Keratinocyte (primary cell): ENCODE data around the gene GIPC1. TPM values are rescaled to one million over a fixed set of nuclear protein-coding genes. Genes with fewer than 3 reads are reported as not detected.

Source experiments
- DNase-seq: peaks from one replicate; pipeline ENCODE4 v3.0.0-alpha.2; 2011; ENCODE audit warnings: low read depth, missing footprints, low spot score
- FAIRE-seq: peaks from 2 replicates; lab custom pipeline; 2011; peaks lifted over from hg19 to GRCh38; lab: Jason Lieb, UNC
- H2AFZ ChIP-seq: 2 replicates; pipeline ENCODE4 v1.6.0; 2012; ENCODE audit warnings: low read length, control low read depth, inconsistent platforms; ENCODE audit not compliant: control insufficient read depth
- H3K27ac ChIP-seq: 2 replicates; pipeline ENCODE4 v1.5.1; 2011; ENCODE audit warnings: low read length; ENCODE audit not compliant: control insufficient read depth, insufficient read depth
- H3K27me3 ChIP-seq: 3 replicates; pipeline ENCODE4 v1.6.0; 2011; ENCODE audit warnings: low read length; ENCODE audit not compliant: control insufficient read depth, insufficient read depth; ENCODE audit errors: extremely low read depth
- H3K36me3 ChIP-seq, 2 experiments: 2 replicates in 1 of 2; 3 replicates in 1 of 2; pipeline ENCODE4 v1.5.1; 2011; ENCODE audit warnings: low read length in 2 of 2, mild to moderate bottlenecking in 1 of 2; ENCODE audit not compliant: control insufficient read depth in 2 of 2, insufficient read depth in 2 of 2; ENCODE audit errors: extremely low read depth in 1 of 2
- H3K4me1 ChIP-seq: 3 replicates; pipeline ENCODE4 v1.5.1; 2011; ENCODE audit warnings: low read length; ENCODE audit not compliant: control insufficient read depth, insufficient read depth; ENCODE audit errors: extremely low read depth
- H3K4me2 ChIP-seq: 3 replicates; pipeline ENCODE4 v1.6.0; 2011; ENCODE audit warnings: low read depth, low read length; ENCODE audit not compliant: control insufficient read depth, insufficient read depth; ENCODE audit errors: extremely low read depth
- H3K4me3 ChIP-seq, 3 experiments: fragments of 200-600 bp in 1 of 3; sonication (generic) in 1 of 3; 2 replicates in 2 of 3; 3 replicates in 1 of 3; pipeline ENCODE4 v1.5.1; 2011 to 2016; ENCODE audit warnings: low read length in 3 of 3, mild to moderate bottlenecking in 3 of 3, control low read depth in 2 of 3, inconsistent platforms in 1 of 3, low read depth in 1 of 3, mixed read lengths in 1 of 3, mixed run types in 1 of 3, moderate library complexity in 1 of 3; ENCODE audit not compliant: control insufficient read depth in 2 of 3, insufficient read depth in 2 of 3; ENCODE audit errors: extremely low read depth in 1 of 3
- H3K79me2 ChIP-seq: 2 replicates; pipeline ENCODE4 v1.6.0; 2012; ENCODE audit warnings: low read length; ENCODE audit not compliant: control insufficient read depth, insufficient read depth
- H3K9ac ChIP-seq: 3 replicates; pipeline ENCODE4 v1.6.0; 2011; ENCODE audit warnings: low read length; ENCODE audit not compliant: control insufficient read depth, insufficient read depth; ENCODE audit errors: extremely low read depth
- H3K9me1 ChIP-seq: 3 replicates; pipeline ENCODE4 v1.6.0; 2011; ENCODE audit warnings: low read length; ENCODE audit not compliant: control insufficient read depth, insufficient read depth; ENCODE audit errors: extremely low read depth
- H3K9me3 ChIP-seq: 2 replicates; pipeline ENCODE4 v1.5.1; 2012; ENCODE audit warnings: low read depth, low read length; ENCODE audit not compliant: control insufficient read depth
- H4K20me1 ChIP-seq: 3 replicates; pipeline ENCODE4 v1.6.0; 2011; ENCODE audit warnings: low read length; ENCODE audit not compliant: control insufficient read depth, insufficient read depth; ENCODE audit errors: extremely low read depth
- CTCF ChIP-seq, 3 experiments: IDR thresholded peaks in 1 of 3; conservative IDR thresholded peaks in 1 of 3; optimal IDR thresholded peaks in 1 of 3; 2 replicates in 2 of 3; 3 replicates in 1 of 3; pipeline versions ENCODE3 to v1.5.1; 2011; ENCODE audit warnings: low read length in 3 of 3, mild to moderate bottlenecking in 3 of 3, moderate library complexity in 2 of 3, control low read depth in 1 of 3, inconsistent platforms in 1 of 3; ENCODE audit not compliant: insufficient read depth in 2 of 3; ENCODE audit errors: extremely low read depth in 1 of 3
- EZH2 ChIP-seq: IDR thresholded peaks from one replicate; pipeline ENCODE4 v1.6.1; 2012; ENCODE audit warnings: inconsistent platforms, mild to moderate bottlenecking, low read length, moderate library complexity
- dilution Hi-C: fragments of 300-500 bp; cut with MboI; formaldehyde crosslinking; loops from one replicate; pipeline ENCODE4 v1.7.0; 2020; ENCODE audit warnings: low sequenced_read_pairs; ENCODE audit not compliant: extremely low pct_ligation_motif_present
- polyA plus RNA-seq, 5 experiments: library from polyadenylated mRNA; depleted of rRNA in 3 of 5; stranded (reverse) in 3 of 5; stranded (forward) in 1 of 5; unstranded in 1 of 5; fragments of >200 nt; gene quantifications; 1 replicate in 1 of 5; 2 replicates in 3 of 5; 3 replicates in 1 of 5; pipeline versions ENCODE4 v1.2.1 to v1.2.3, GENCODE V29; 2011 to 2012; ENCODE audit warnings: missing spikeins in 2 of 5, low read depth in 1 of 5, low replicate concordance in 1 of 5

GIPC1 gene
- polyA plus RNA-seq, 1 donor (not counting 4 experiments of a cell fraction or from before 2014, with no cell fraction given), result 166 TPM

- DNase-seq (no peak), FAIRE-seq (peak; percentile 55)
- Histone ChIP-seq H4K20me1 (peaks cover 4% of the 10 kb centered on the region), H3K4me1 (peaks cover 28% of the 10 kb centered on the region), H3K9me3 (no peaks in the 10 kb centered on the region), H2AFZ (peak overlapping the region; percentile 76), H3K27ac (peak overlapping the region; percentile 81), H3K9me1 (no peaks in the 10 kb centered on the region), H3K27me3 (no peaks in the 10 kb centered on the region), H3K4me3 (no peak overlapping the region), H3K9ac (peak overlapping the region; percentile 71), H3K36me3 (peaks cover 3 to 7% of the 10 kb centered on the region in 2 experiments), H3K79me2 (peaks cover 32% of the 10 kb centered on the region), H3K4me2 (peak overlapping the region; percentile 79)
- TF ChIP-seq CTCF (optimal IDR thresholded peaks at IDR 0.05 in 1 of 3, IDR thresholded peaks at IDR 0.05 in 1 of 3, conservative IDR thresholded peaks at IDR 0.05 in 1 of 3; ENCODE audit: extremely low read depth in 1 of 3, insufficient read depth in 2 of 3, low read length in 3 of 3) (no peak), EZH2 (no peak)
- dilution Hi-C loops, result no loop called here
Measured at GRCh38 chr19:14497228-14497921, 1.4 kb upstream of the GIPC1 start.

- FAIRE-seq (peak; percentile 60), DNase-seq (no peak)
- dilution Hi-C loops, result no loop called here
- Histone ChIP-seq H3K4me2 (peak overlapping the region; percentile 79), H3K27ac (peak overlapping the region; percentile 81), H3K9me3 (no peaks in the 10 kb centered on the region), H3K36me3 (peaks cover 7 to 10% of the 10 kb centered on the region in 2 experiments), H3K9me1 (no peaks in the 10 kb centered on the region), H3K79me2 (peaks cover 37% of the 10 kb centered on the region), H3K27me3 (no peaks in the 10 kb centered on the region), H4K20me1 (peaks cover 7% of the 10 kb centered on the region), H3K4me3 (peak overlapping the region in 1 of 3 experiments; percentile 61), H2AFZ (peak overlapping the region; percentile 76), H3K4me1 (peaks cover 27% of the 10 kb centered on the region), H3K9ac (peak overlapping the region; percentile 71)
- TF ChIP-seq CTCF (optimal IDR thresholded peaks at IDR 0.05 in 1 of 3, IDR thresholded peaks at IDR 0.05 in 1 of 3, conservative IDR thresholded peaks at IDR 0.05 in 1 of 3; ENCODE audit: extremely low read depth in 1 of 3, insufficient read depth in 2 of 3, low read length in 3 of 3) (no peak), EZH2 (no peak)
Measured at GRCh38 chr19:14496834-14497227, 904 bp upstream of the GIPC1 start.
